ENCODE results near the gene IGFBP3. TPM values are rescaled to one million over a fixed set of nuclear protein-coding genes. Genes with fewer than 3 reads are reported as not detected.
A peak's percentile ranks its signal among the peaks of the same experiment; 100 is the strongest.

IGFBP3 gene
- total and polyA plus RNA-seq, 2 of the 13 experiments (the other 11 are each of a cell fraction or from before 2014, with no cell fraction given) = 57.5 TPM; not detected in 1

- TF ChIP-seq KLF11 (CRISPR knock-in tag; IDR thresholded peaks at IDR 0.05) = no peak
- TF ChIP-seq HMGXB4 (CRISPR knock-in tag; IDR thresholded peaks at IDR 0.05; ENCODE audit: borderline replicate concordance in 1 of 2, low read depth in 1 of 2) = 0 out of 4 replicates have a peak, but pooled peaks of 1 of the 2 experiments have one; percentile 12
- TF ChIP-seq ONECUT2 (CRISPR knock-in tag; IDR thresholded peaks at IDR 0.05) = no peak
- TF ChIP-seq PAWR (CRISPR knock-in tag; IDR thresholded peaks at IDR 0.05; ENCODE audit: borderline replicate concordance) = 0 out of 2 replicates have a peak, but pooled peaks have one; percentile 57
- TF ChIP-seq REXO4 (CRISPR knock-in tag; IDR thresholded peaks at IDR 0.05; ENCODE audit: borderline replicate concordance) = no peak
- TF ChIP-seq MATR3 (CRISPR knock-in tag; IDR thresholded peaks at IDR 0.05) = no peak
- TF ChIP-seq MXD1 (CRISPR knock-in tag; IDR thresholded peaks at IDR 0.05) = no peak
- TF ChIP-seq SAFB2 (CRISPR knock-in tag; IDR thresholded peaks at IDR 0.05; ENCODE audit: borderline replicate concordance, low read depth) = no peak
- no peak for TF ChIP-seq SP4 (CRISPR knock-in tag; IDR thresholded peaks at IDR 0.05)
- TF ChIP-seq GABPA (IDR thresholded peaks at IDR 0.05; ENCODE audit: low read depth, low read length) = no peak
- TF ChIP-seq GABPA (CRISPR knock-in tag; IDR thresholded peaks at IDR 0.05; ENCODE audit: low read depth) = no peak
- TF ChIP-seq IRF9 (CRISPR knock-in tag; IDR thresholded peaks at IDR 0.05; ENCODE audit: borderline replicate concordance) = no peak
- TF ChIP-seq PITX1 (CRISPR knock-in tag; IDR thresholded peaks at IDR 0.05) = no peak
- no peak for TF ChIP-seq CENPX (CRISPR knock-in tag; IDR thresholded peaks at IDR 0.05)
- TF ChIP-seq ZNF460 (CRISPR knock-in tag; IDR thresholded peaks at IDR 0.05; ENCODE audit: borderline replicate concordance) = no peak
- TF ChIP-seq RBFOX2 (IDR thresholded peaks at IDR 0.05; ENCODE audit: low read depth, low read length) = no peak
- no peak for TF ChIP-seq PCBP2 (optimal IDR thresholded peaks at IDR 0.05; ENCODE audit: low read depth, low read length, poor library complexity, severe bottlenecking)
- TF ChIP-seq ZNF230 (CRISPR knock-in tag; IDR thresholded peaks at IDR 0.05) = 0 out of 2 replicates have a peak, but pooled peaks have one; percentile 48
- no peak for TF ChIP-seq NONO (IDR thresholded peaks at IDR 0.05)
- TF ChIP-seq NONO (CRISPR knock-in tag; conservative IDR thresholded peaks at IDR 0.05) = no peak
- TF ChIP-seq EHMT2 (IDR thresholded peaks at IDR 0.05; ENCODE audit: borderline replicate concordance, low read depth, low read length) = no peak
- no peak for TF ChIP-seq TEAD3 (CRISPR knock-in tag; optimal IDR thresholded peaks at IDR 0.05; ENCODE audit: borderline replicate concordance)
- TF ChIP-seq BORCS8-MEF2B (CRISPR knock-in tag; IDR thresholded peaks at IDR 0.05) = no peak
- TF ChIP-seq NAIF1 (CRISPR knock-in tag; IDR thresholded peaks at IDR 0.05; ENCODE audit: borderline replicate concordance) = 0 out of 2 replicates have a peak, but pooled peaks have one; percentile 1
- peak; percentile 40; the same call in 1 of the 2 replicates for TF ChIP-seq CHD4 (IDR thresholded peaks at IDR 0.05; ENCODE audit: borderline replicate concordance, low read length)
- no peak for TF ChIP-seq ZNF44 (CRISPR knock-in tag; IDR thresholded peaks at IDR 0.05)
- TF ChIP-seq ZNF446 (CRISPR knock-in tag; IDR thresholded peaks at IDR 0.05) = no peak
- no peak for TF ChIP-seq ADNP (CRISPR knock-in tag; IDR thresholded peaks at IDR 0.05)
- no peak for TF ChIP-seq MIER2 (CRISPR knock-in tag; IDR thresholded peaks at IDR 0.05)
- TF ChIP-seq ZNF567 (CRISPR knock-in tag; IDR thresholded peaks at IDR 0.05; ENCODE audit: borderline replicate concordance) = no peak
- no peak for TF ChIP-seq KDM4B (CRISPR knock-in tag; IDR thresholded peaks at IDR 0.05)
- no peak for TF ChIP-seq JARID2 (CRISPR knock-in tag; IDR thresholded peaks at IDR 0.05; ENCODE audit: insufficient replicate concordance)
These were observed 38.6 kb downstream of the IGFBP3 start (continued) for GRCh38 chr7:45882465-45882810.

Measured in HepG2 (cell line).